ENCODE results near the gene CMSS1.

The CMSS1 gene

DNA sequence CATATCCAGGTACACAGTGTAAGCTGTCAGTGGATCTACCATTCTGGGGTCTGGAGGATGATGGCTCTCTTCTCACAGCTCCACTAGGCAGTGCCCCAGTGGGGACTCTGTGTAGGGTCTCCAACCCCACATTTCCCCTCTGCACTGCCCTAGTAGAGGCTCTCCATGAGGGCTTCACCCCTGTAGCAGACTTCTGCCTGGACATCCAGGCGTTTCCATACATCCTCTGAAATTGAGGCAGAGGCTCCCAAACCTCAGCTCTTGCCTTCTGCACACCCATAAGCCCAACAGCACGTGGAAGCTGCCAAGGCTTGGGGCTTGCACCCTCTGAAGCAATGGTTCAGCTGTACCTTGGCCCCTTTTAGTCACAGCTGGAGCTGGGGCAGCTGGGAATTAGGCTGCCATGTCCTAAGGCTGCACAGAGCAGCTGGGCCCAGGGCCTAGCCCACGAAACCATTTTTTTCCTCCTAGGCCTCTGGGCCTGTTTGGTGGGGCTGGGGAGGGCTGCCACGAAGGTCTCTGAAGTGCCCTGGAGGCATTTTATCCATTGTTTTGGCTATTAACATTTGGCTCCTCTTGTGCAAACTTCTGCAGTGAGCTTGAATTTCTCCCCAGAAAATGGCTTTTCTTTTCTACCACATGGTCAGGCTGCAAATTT lies 362.2 kb downstream of the CMSS1 start:
- H3K36me3 ChIP-seq (ENCODE audit: control insufficient read depth, insufficient read depth, low read length) = no peaks in the 10 kb centered on the region
- H3K4me1 ChIP-seq (ENCODE audit: control insufficient read depth, insufficient read depth, low read length) = no peaks in the 10 kb centered on the region
- no peaks in the 10 kb centered on the region for H3K9me3 ChIP-seq (ENCODE audit: control insufficient read depth, low read length)
- H3K9ac ChIP-seq (ENCODE audit: low read length) = no peak overlapping the region
- H3K4me3 ChIP-seq (ENCODE audit: low read length) = no peak overlapping the region
- H3K27me3 ChIP-seq (ENCODE audit: control insufficient read depth, insufficient read depth, low read length) = no peaks in the 10 kb centered on the region

DNA sequence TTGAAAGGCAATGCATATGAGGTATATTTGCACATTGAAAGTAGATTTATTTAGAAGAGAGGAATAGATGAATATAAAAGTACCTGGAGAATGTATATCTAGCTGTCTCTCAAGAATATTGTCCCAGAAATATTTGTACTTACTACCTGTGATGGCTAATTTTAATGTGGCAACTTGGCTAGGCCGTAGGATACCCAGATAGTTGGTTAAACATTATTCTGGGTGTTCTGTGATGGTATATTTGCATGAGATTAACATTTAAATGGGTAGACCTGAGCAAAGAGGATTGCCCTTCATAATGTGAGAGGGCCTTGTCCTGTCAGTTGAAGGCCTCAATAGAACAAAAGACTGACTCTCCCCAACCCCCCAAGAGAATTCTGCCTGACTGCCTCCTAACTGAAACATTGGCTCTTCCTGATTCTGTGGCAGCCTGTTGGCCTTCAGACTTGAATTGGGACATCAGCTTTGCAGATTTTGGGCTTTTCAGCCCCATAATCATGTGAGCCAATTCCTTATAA lies 366.0 kb downstream of the CMSS1 start:
- H3K9me3 ChIP-seq (ENCODE audit: control insufficient read depth, low read length) = no peaks in the 10 kb centered on the region
- H3K4me3 ChIP-seq (ENCODE audit: low read length) = no peak overlapping the region
- H3K4me1 ChIP-seq (ENCODE audit: control insufficient read depth, insufficient read depth, low read length) = no peaks in the 10 kb centered on the region
- H3K27me3 ChIP-seq (ENCODE audit: control insufficient read depth, insufficient read depth, low read length) = no peaks in the 10 kb centered on the region
- no peaks in the 10 kb centered on the region for H3K36me3 ChIP-seq (ENCODE audit: control insufficient read depth, insufficient read depth, low read length)
- H3K9ac ChIP-seq (ENCODE audit: low read length) = no peak overlapping the region

DNA sequence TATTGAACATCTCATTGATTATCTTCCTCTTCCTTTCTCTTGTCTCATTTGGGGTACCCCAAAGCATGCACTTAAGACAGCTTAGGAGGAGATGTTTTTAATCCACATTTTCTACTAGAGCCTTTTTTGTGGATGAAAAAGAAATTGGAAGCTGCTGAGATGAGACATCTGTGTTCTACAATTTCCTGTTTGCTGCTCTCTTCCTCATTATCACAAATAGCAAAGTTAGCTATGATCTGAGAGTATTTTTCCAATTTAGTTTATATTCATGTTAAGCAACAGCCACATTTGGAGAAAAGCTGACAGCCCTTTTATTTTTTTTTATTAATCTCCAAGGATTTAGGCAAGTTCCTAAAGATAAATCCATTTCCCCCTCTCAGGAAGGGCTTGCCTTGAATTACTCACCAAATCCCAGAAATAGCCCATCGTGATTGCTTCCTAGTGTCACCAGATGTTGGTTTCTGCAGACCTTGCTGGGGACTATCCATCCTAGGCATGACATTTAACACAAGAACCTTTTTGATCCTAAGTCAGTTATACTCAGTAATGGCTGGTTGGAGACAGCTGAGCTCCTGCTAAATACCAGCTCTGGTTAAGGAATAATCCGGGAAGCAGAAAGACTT lies 367.4 kb downstream of the CMSS1 start:
- Histone ChIP-seq H3K4me1 (ENCODE audit: control insufficient read depth, insufficient read depth, low read length) (no peaks in the 10 kb centered on the region), H3K9ac (ENCODE audit: low read length) (no peak overlapping the region), H3K36me3 (ENCODE audit: control insufficient read depth, insufficient read depth, low read length) (no peaks in the 10 kb centered on the region), H3K9me3 (ENCODE audit: control insufficient read depth, low read length) (no peaks in the 10 kb centered on the region), H3K27me3 (ENCODE audit: control insufficient read depth, insufficient read depth, low read length) (no peaks in the 10 kb centered on the region), H3K4me3 (ENCODE audit: low read length) (no peak overlapping the region)

GRCh38 chr3:100185847-100186246 lies 368.2 kb downstream of the CMSS1 start:
- H3K36me3 ChIP-seq (ENCODE audit: control insufficient read depth, insufficient read depth, low read length) = no peaks in the 10 kb centered on the region
- H3K4me3 ChIP-seq (ENCODE audit: low read length) = no peak overlapping the region
- no peaks in the 10 kb centered on the region for H3K4me1 ChIP-seq (ENCODE audit: control insufficient read depth, insufficient read depth, low read length)
- H3K9ac ChIP-seq (ENCODE audit: low read length) = no peak overlapping the region
- H3K27me3 ChIP-seq (ENCODE audit: control insufficient read depth, insufficient read depth, low read length) = no peaks in the 10 kb centered on the region
- no peaks in the 10 kb centered on the region for H3K9me3 ChIP-seq (ENCODE audit: control insufficient read depth, low read length)

DNA sequence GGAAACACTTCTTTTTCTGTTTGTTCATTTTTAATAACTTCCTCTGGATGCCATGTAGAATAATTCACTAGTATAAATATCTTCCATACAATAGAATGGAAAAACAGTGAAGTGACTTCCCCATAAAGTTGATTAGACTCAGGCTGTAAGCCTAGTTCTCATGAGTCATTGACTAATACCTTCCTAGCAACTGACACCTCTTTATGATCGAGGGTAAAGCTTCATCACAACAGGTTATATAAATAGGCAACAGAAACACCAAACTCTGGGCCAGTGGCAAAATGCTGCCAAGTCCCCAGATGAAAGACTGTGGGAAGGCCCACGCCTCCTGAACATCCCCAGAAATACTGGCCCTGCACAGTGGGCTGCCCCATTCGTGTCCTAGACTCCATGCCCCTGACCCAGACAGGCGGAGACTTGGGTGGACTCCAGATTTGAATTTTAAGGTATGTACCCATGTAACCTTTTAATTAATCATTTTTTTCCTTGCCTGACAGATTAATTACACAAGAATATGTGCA lies 371.8 kb downstream of the CMSS1 start:
- Histone ChIP-seq H3K9ac (ENCODE audit: low read length) (no peak overlapping the region), H3K27me3 (ENCODE audit: control insufficient read depth, insufficient read depth, low read length) (no peaks in the 10 kb centered on the region), H3K36me3 (ENCODE audit: control insufficient read depth, insufficient read depth, low read length) (no peaks in the 10 kb centered on the region), H3K4me1 (ENCODE audit: control insufficient read depth, insufficient read depth, low read length) (no peaks in the 10 kb centered on the region), H3K9me3 (ENCODE audit: control insufficient read depth, low read length) (no peaks in the 10 kb centered on the region), H3K4me3 (ENCODE audit: low read length) (no peak overlapping the region)

DNA sequence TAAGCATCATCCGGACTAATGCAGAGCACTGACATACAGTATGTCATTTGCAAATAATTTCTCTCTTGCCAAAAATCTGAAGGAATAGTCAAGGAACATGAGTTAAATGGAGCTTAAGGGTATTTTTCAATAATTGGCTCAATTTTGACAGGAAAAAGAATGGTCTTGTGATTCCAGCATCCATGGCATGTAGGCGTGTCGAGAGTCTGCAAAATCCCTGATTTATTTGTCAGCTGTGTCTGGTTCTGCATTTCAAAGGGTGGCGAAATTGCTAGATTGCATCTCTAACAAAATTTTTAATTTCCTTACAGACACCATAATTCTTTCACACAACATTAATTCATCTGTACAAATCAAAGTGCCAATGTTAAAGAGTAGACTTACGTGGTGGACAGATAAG lies 377.7 kb downstream of the CMSS1 start:
- H3K4me1 ChIP-seq (ENCODE audit: control insufficient read depth, insufficient read depth, low read length) = no peaks in the 10 kb centered on the region
- no peak overlapping the region for H3K4me3 ChIP-seq (ENCODE audit: low read length)
- no peak overlapping the region for H3K9ac ChIP-seq (ENCODE audit: low read length)
- H3K9me3 ChIP-seq (ENCODE audit: control insufficient read depth, low read length) = no peaks in the 10 kb centered on the region
- no peaks in the 10 kb centered on the region for H3K36me3 ChIP-seq (ENCODE audit: control insufficient read depth, insufficient read depth, low read length)
- no peaks in the 10 kb centered on the region for H3K27me3 ChIP-seq (ENCODE audit: control insufficient read depth, insufficient read depth, low read length)

- Histone ChIP-seq H3K9ac (ENCODE audit: low read length) (no peak overlapping the region), H3K9me3 (ENCODE audit: control insufficient read depth, low read length) (no peaks in the 10 kb centered on the region), H3K4me3 (ENCODE audit: low read length) (no peak overlapping the region), H3K27me3 (ENCODE audit: control insufficient read depth, insufficient read depth, low read length) (no peaks in the 10 kb centered on the region), H3K4me1 (ENCODE audit: control insufficient read depth, insufficient read depth, low read length) (no peaks in the 10 kb centered on the region), H3K36me3 (ENCODE audit: control insufficient read depth, insufficient read depth, low read length) (no peaks in the 10 kb centered on the region)
Measured at GRCh38 chr3:100197876-100198275, 380.2 kb downstream of the CMSS1 start.

- Histone ChIP-seq H3K27me3 (ENCODE audit: control insufficient read depth, insufficient read depth, low read length) (no peaks in the 10 kb centered on the region), H3K36me3 (ENCODE audit: control insufficient read depth, insufficient read depth, low read length) (no peaks in the 10 kb centered on the region), H3K9me3 (ENCODE audit: control insufficient read depth, low read length) (no peaks in the 10 kb centered on the region), H3K9ac (ENCODE audit: low read length) (no peak overlapping the region), H3K4me1 (ENCODE audit: control insufficient read depth, insufficient read depth, low read length) (no peaks in the 10 kb centered on the region), H3K4me3 (ENCODE audit: low read length) (no peak overlapping the region)
Measured at GRCh38 chr3:100198579-100199269, 381.1 kb downstream of the CMSS1 start.

DNA sequence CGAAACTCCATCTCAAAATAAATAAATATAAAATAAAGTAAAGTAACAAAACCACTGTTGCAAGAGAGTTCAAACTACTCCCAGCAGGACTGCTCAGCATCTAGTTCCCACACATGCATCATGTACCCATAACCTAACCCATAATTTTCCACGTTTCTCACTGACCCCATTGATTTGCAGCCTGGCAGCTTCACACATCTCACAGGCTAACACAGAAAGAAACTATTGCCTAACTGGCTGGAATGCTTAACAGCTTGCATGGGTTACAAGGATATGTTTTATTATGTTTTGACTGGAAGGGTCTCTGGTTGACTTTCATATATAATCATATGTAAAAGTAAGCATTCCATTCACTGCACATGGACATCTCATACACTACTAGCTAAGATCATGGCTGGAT lies 387.5 kb downstream of the CMSS1 start:
- Histone ChIP-seq H3K27me3 (ENCODE audit: control insufficient read depth, insufficient read depth, low read length) (no peaks in the 10 kb centered on the region), H3K4me3 (ENCODE audit: low read length) (no peak overlapping the region), H3K9me3 (ENCODE audit: control insufficient read depth, low read length) (no peaks in the 10 kb centered on the region), H3K36me3 (ENCODE audit: control insufficient read depth, insufficient read depth, low read length) (no peaks in the 10 kb centered on the region), H3K9ac (ENCODE audit: low read length) (no peak overlapping the region), H3K4me1 (ENCODE audit: control insufficient read depth, insufficient read depth, low read length) (peaks cover 5% of the 10 kb centered on the region)

DNA sequence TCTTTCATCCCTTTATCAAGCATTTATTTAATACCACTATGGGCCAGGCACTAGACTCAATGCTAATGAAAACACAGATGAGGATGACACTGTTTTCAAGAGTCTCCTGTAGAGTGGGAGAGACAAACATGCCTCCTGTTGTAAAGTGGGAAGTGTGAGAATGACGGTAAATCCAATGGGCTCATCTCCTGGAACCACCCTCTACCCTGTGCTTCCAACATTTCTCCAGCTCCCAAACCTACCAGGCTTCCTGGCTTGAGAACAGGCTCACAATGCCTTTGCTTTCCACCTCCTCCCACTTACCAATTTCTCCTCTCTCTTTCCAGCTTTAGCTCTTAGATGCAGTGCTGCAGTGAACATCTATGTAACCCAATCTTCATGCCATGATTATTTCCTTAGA lies 389.0 kb downstream of the CMSS1 start:
- Histone ChIP-seq H3K9me3 (ENCODE audit: control insufficient read depth, low read length) (no peaks in the 10 kb centered on the region), H3K4me1 (ENCODE audit: control insufficient read depth, insufficient read depth, low read length) (peaks cover 6% of the 10 kb centered on the region), H3K36me3 (ENCODE audit: control insufficient read depth, insufficient read depth, low read length) (no peaks in the 10 kb centered on the region), H3K27me3 (ENCODE audit: control insufficient read depth, insufficient read depth, low read length) (no peaks in the 10 kb centered on the region), H3K4me3 (ENCODE audit: low read length) (no peak overlapping the region), H3K9ac (ENCODE audit: low read length) (no peak overlapping the region)

- no peaks in the 10 kb centered on the region for H3K27me3 ChIP-seq (ENCODE audit: control insufficient read depth, insufficient read depth, low read length)
- peaks cover 6% of the 10 kb centered on the region for H3K4me1 ChIP-seq (ENCODE audit: control insufficient read depth, insufficient read depth, low read length)
- H3K9me3 ChIP-seq (ENCODE audit: control insufficient read depth, low read length) = no peaks in the 10 kb centered on the region
- H3K4me3 ChIP-seq (ENCODE audit: low read length) = no peak overlapping the region
- no peak overlapping the region for H3K9ac ChIP-seq (ENCODE audit: low read length)
- H3K36me3 ChIP-seq (ENCODE audit: control insufficient read depth, insufficient read depth, low read length) = no peaks in the 10 kb centered on the region
Measured at GRCh38 chr3:100207886-100208285, 390.2 kb downstream of the CMSS1 start.

GRCh38 chr3:100209169-100209568 lies 391.5 kb downstream of the CMSS1 start:
- Histone ChIP-seq H3K4me3 (ENCODE audit: low read length) (no peak overlapping the region), H3K36me3 (ENCODE audit: control insufficient read depth, insufficient read depth, low read length) (no peaks in the 10 kb centered on the region), H3K27me3 (ENCODE audit: control insufficient read depth, insufficient read depth, low read length) (no peaks in the 10 kb centered on the region)

More at GRCh38 chr3:100209169-100209568, 391.5 kb downstream of the CMSS1 start:
- peaks cover 6% of the 10 kb centered on the region for H3K4me1 ChIP-seq (ENCODE audit: control insufficient read depth, insufficient read depth, low read length)
- H3K9me3 ChIP-seq (ENCODE audit: control insufficient read depth, low read length) = no peaks in the 10 kb centered on the region
- H3K9ac ChIP-seq (ENCODE audit: low read length) = no peak overlapping the region
